Esophagus mucosa (tissue), 1 donor: ENCODE measurements around the gene EPS8L2. TPM values are rescaled to one million over a fixed set of nuclear protein-coding genes. Genes with fewer than 3 reads are reported as not detected.

Experiments
- total RNA-seq: library from RNA; stranded (reverse); gene quantifications from one replicate; pipeline ENCODE4 v1.2.4, GENCODE V29; 2023
- donor health status: DM: yes; HTN: yes; CAD: no.

The EPS8L2 gene
- total RNA-seq, 1 donor from 2014 or later = 259 TPM

Other genes starting within 250 kb of the EPS8L2 start
- gene RNH1, start 199.0 kb upstream of the EPS8L2 start, total RNA-seq = 152 TPM
- gene HRAS, start 170.7 kb upstream of the EPS8L2 start, total RNA-seq = 118 TPM
- gene LRRC56, start 168.7 kb upstream of the EPS8L2 start, total RNA-seq = 1.3 TPM
- 3.0 TPM for gene LMNTD2, start 145.5 kb upstream of the EPS8L2 start, total RNA-seq
- 19.6 TPM for gene RASSF7, start 145.3 kb upstream of the EPS8L2 start, total RNA-seq
- gene PHRF1, start 129.8 kb upstream of the EPS8L2 start, total RNA-seq = 17.6 TPM
- gene IRF7, start 90.3 kb upstream of the EPS8L2 start, total RNA-seq = 19.5 TPM
- not detected for gene CDHR5, start 81.3 kb upstream of the EPS8L2 start, total RNA-seq
- not detected for gene SCT, start 79.0 kb upstream of the EPS8L2 start, total RNA-seq
- gene DRD4, start 69.0 kb upstream of the EPS8L2 start, total RNA-seq = 0.16 TPM
- gene DEAF1, start 11.0 kb upstream of the EPS8L2 start, total RNA-seq = 23.8 TPM
- gene TMEM80, start 10.4 kb upstream of the EPS8L2 start, total RNA-seq = 15.7 TPM
- gene TALDO1, start 41.2 kb downstream of the EPS8L2 start, total RNA-seq = 263 TPM
- gene GATD1, start 71.3 kb downstream of the EPS8L2 start, total RNA-seq = 38.4 TPM
- gene CEND1, start 83.9 kb downstream of the EPS8L2 start, total RNA-seq = not detected
- gene SLC25A22, start 92.0 kb downstream of the EPS8L2 start, total RNA-seq = 11.0 TPM
- gene PIDD1, start 99.0 kb downstream of the EPS8L2 start, total RNA-seq = 7.6 TPM
- gene RPLP2, start 103.7 kb downstream of the EPS8L2 start, total RNA-seq = 2,043 TPM
- gene PNPLA2, start 112.7 kb downstream of the EPS8L2 start, total RNA-seq = 24.5 TPM
- gene CRACR2B, start 121.7 kb downstream of the EPS8L2 start, total RNA-seq = 3.3 TPM
- 109 TPM for gene CD151, start 126.7 kb downstream of the EPS8L2 start, total RNA-seq
- gene POLR2L, start 136.3 kb downstream of the EPS8L2 start, total RNA-seq = 177 TPM
- 8.4 TPM for gene TSPAN4, start 136.6 kb downstream of the EPS8L2 start, total RNA-seq
- gene CHID1, start 204.6 kb downstream of the EPS8L2 start, total RNA-seq = 56.6 TPM
- 34.9 TPM for gene AP2A2, start 219.6 kb downstream of the EPS8L2 start, total RNA-seq